ENCODE data around the gene PAK3.

The PAK3 gene

DNA sequence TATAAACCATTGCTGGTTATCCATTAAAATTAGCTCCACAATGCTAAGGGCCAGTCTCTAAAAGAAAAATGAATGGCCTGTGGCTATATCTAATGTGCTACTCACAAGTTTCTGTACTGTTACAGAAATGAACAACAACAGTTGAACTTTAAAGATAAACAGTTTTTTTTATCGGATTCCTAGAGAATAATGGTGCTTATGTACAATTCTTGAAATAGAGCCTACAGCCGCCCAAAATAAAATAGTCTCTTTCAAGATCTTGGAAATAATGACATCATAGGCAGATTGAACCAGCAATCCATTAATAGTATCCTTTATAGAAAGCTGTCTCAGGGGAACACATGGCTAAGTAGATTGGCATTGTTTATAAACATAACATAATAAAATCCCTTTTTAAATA, 23.4 kb downstream of the PAK3 start:
- H3K9me3 ChIP-seq: no peaks in the 10 kb centered on the region
- no peaks in the 10 kb centered on the region for H3K4me1 ChIP-seq (ENCODE audit: control insufficient read depth in 1 of 2, insufficient read depth in 1 of 2, low read depth in 1 of 2, low read length in 1 of 2)
- TF ChIP-seq, protein P1, sequence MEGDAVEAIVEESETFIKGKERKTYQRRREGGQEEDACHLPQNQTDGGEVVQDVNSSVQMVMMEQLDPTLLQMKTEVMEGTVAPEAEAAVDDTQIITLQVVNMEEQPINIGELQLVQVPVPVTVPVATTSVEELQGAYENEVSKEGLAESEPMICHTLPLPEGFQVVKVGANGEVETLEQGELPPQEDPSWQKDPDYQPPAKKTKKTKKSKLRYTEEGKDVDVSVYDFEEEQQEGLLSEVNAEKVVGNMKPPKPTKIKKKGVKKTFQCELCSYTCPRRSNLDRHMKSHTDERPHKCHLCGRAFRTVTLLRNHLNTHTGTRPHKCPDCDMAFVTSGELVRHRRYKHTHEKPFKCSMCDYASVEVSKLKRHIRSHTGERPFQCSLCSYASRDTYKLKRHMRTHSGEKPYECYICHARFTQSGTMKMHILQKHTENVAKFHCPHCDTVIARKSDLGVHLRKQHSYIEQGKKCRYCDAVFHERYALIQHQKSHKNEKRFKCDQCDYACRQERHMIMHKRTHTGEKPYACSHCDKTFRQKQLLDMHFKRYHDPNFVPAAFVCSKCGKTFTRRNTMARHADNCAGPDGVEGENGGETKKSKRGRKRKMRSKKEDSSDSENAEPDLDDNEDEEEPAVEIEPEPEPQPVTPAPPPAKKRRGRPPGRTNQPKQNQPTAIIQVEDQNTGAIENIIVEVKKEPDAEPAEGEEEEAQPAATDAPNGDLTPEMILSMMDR (IDR thresholded peaks at IDR 0.05): no peak
- H3K27ac ChIP-seq: no peak overlapping the region
- H3K4me3 ChIP-seq (ENCODE audit: low read depth in 1 of 2, low read length in 1 of 2): no peak overlapping the region
- H3K27me3 ChIP-seq: no peaks in the 10 kb centered on the region
- H3K36me3 ChIP-seq: no peaks in the 10 kb centered on the region

DNA sequence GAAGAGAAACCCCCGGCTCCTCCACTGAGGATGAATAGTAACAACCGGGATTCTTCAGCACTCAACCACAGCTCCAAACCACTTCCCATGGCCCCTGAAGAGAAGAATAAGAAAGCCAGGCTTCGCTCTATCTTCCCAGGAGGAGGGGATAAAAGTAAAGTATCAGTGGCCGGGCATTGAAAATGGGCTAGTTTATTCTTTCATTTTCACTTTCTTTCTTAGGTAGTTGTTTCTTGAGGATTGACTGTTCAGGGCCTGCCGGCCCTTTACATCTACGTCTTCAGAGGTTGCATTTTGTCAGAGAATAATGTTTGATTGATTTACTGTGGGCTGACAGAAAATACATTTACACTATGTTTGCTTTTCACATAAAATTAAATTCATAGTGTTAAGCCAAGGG, 27.1 kb downstream of the PAK3 start:
- Histone ChIP-seq H3K4me1 (ENCODE audit: control insufficient read depth in 1 of 2, insufficient read depth in 1 of 2, low read depth in 1 of 2, low read length in 1 of 2) (no peaks in the 10 kb centered on the region), H3K9me3 (no peaks in the 10 kb centered on the region), H3K27me3 (no peaks in the 10 kb centered on the region), H3K27ac (no peak overlapping the region), H3K4me3 (ENCODE audit: low read depth in 1 of 2, low read length in 1 of 2) (no peak overlapping the region), H3K36me3 (no peaks in the 10 kb centered on the region)
- TF ChIP-seq, protein P1 (IDR thresholded peaks at IDR 0.05): no peak

DNA sequence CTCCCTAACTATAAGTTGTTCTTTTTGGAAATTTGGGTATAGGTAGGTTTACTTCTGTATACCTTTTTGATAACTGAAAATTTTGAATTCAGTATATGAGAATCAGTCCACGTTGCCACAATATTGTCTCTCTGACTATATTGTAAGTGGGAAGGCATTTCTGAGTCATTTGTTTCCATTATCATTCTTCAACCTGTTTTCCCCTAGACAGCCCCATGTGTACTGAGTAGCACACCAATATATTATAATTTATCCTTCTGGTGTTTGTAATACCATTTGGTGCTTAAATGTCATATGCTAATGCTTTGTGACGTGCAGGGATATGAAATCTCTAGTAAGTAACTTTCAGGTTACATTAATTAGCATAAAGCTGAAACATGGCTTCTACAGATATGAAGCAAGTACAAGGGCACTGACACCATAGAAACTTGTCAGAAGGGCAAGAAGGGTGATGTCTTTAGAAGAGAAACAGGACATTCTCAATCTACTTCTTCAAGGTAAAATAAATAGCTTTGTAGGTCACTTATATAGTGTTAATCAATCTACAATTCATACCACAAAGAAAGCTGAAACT, 27.7 kb downstream of the PAK3 start:
- no peaks in the 10 kb centered on the region for H3K4me1 ChIP-seq (ENCODE audit: control insufficient read depth in 1 of 2, insufficient read depth in 1 of 2, low read depth in 1 of 2, low read length in 1 of 2)
- no peaks in the 10 kb centered on the region for H3K27me3 ChIP-seq
- H3K4me3 ChIP-seq (ENCODE audit: low read depth in 1 of 2, low read length in 1 of 2): no peak overlapping the region
- H3K36me3 ChIP-seq: no peaks in the 10 kb centered on the region
- no peaks in the 10 kb centered on the region for H3K9me3 ChIP-seq
- no peak overlapping the region for H3K27ac ChIP-seq
- TF ChIP-seq, protein P1 (IDR thresholded peaks at IDR 0.05): no peak

DNA sequence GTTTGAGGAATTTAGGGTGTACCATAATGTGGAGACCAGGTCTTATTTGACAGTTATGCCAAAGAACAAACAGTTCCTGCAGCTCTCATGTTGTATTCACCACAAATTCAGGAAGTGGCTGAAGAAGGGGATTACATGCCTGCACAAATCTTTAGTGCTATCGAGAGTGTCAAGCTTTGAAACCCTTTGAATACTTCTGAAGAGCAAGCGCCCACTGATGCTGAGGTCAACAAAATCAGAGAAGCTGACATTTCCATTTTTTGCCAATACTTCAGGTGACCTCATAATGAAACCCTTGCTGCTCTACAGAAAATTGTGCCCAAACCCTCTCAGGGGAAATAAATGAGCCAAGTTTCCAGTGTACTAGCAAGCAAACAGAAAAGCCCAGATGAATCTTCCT, 28.4 kb downstream of the PAK3 start:
- TF ChIP-seq, protein P1 (IDR thresholded peaks at IDR 0.05): no peak
- Histone ChIP-seq H3K27me3 (no peaks in the 10 kb centered on the region), H3K36me3 (no peaks in the 10 kb centered on the region), H3K4me1 (ENCODE audit: control insufficient read depth in 1 of 2, insufficient read depth in 1 of 2, low read depth in 1 of 2, low read length in 1 of 2) (no peaks in the 10 kb centered on the region), H3K27ac (no peak overlapping the region), H3K4me3 (ENCODE audit: low read depth in 1 of 2, low read length in 1 of 2) (no peak overlapping the region), H3K9me3 (no peaks in the 10 kb centered on the region)

DNA sequence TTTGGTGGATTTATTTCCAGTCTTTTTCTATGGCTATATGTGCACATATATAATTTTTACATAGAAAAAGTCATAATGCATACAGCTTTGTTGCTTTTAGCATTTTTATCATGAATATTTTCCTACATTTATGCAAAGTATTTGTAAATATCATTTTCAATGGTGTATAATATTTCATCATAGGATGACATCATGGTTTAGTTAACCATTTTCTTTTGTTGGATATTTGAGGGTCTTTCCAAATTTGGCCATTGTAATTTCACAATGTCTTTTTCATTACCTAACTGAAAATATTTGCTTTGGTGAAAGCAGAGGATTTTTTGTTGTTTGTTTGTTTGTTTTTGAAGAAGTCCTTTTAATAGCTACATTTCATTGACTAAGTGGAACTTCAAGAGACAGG, 31.0 kb downstream of the PAK3 start:
- TF ChIP-seq, protein P1 (IDR thresholded peaks at IDR 0.05): no peak
- no peak overlapping the region for H3K27ac ChIP-seq

DNA sequence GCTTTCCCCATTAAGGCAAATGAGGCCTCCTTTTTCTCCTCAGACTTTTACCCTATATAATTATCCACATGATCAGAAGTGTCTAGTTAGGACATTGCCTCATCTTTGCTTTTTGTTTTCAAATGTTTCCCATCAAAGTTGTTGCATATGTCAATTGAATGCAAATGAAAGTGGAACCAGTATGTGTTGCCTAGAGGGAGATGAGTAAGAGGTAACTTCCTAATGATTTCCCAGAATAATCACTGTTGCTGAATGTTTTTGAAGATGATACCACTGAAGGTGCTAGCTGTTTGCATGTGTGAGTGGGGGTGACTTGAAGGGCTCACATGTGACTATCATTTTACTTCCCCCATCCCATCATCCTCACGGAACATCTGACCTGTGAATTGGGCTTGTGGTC, 33.9 kb downstream of the PAK3 start:
- Histone ChIP-seq H3K4me3 (ENCODE audit: low read depth in 1 of 2, low read length in 1 of 2) (no peak overlapping the region), H3K27ac (no peak overlapping the region), H3K4me1 (ENCODE audit: control insufficient read depth in 1 of 2, insufficient read depth in 1 of 2, low read depth in 1 of 2, low read length in 1 of 2) (no peaks in the 10 kb centered on the region)

More for the DNA sequence above, 31.0 kb downstream of the PAK3 start:
- no peaks in the 10 kb centered on the region for H3K27me3 ChIP-seq
- H3K9me3 ChIP-seq: no peaks in the 10 kb centered on the region
- H3K36me3 ChIP-seq: no peaks in the 10 kb centered on the region
- no peaks in the 10 kb centered on the region for H3K4me1 ChIP-seq (ENCODE audit: control insufficient read depth in 1 of 2, insufficient read depth in 1 of 2, low read depth in 1 of 2, low read length in 1 of 2)
- no peak overlapping the region for H3K4me3 ChIP-seq (ENCODE audit: low read depth in 1 of 2, low read length in 1 of 2)

More for the DNA sequence above, 33.9 kb downstream of the PAK3 start:
- Histone ChIP-seq H3K9me3 (no peaks in the 10 kb centered on the region), H3K36me3 (no peaks in the 10 kb centered on the region), H3K27me3 (no peaks in the 10 kb centered on the region)
- TF ChIP-seq, protein P1 (IDR thresholded peaks at IDR 0.05): no peak
